Thyroid gland (tissue), 4 donors: ENCODE measurements around the gene PPP4R4. TPM values are rescaled to one million over a fixed set of nuclear protein-coding genes. Genes with fewer than 3 reads are reported as not detected.

Experiments
- DNase-seq, 2 donors: peaks; one replicate each; pipeline ENCODE4 v3.0.0-alpha.2; 2019
- H3K27ac ChIP-seq, 3 donors: fragments of 200-600 bp; sonication (generic); 1 replicate in 2 of 3; 2 replicates in 1 of 3; pipeline ENCODE4 v1.5.1; 2016 to 2019; ENCODE audit warnings: mild to moderate bottlenecking in 1 of 3, moderate library complexity in 1 of 3
- H3K27me3 ChIP-seq: fragments of 200-600 bp; sonication (generic); one replicate; pipeline ENCODE4 v1.5.1; 2019
- H3K36me3 ChIP-seq, 2 donors: fragments of 200-600 bp; sonication (generic); one replicate each; pipeline ENCODE4 v1.5.1; 2016 to 2019
- H3K4me1 ChIP-seq, 2 donors: fragments of 200-600 bp; sonication (generic); one replicate each; pipeline ENCODE4 v1.5.1; 2017 to 2019
- H3K4me3 ChIP-seq, 3 donors: fragments of 200-600 bp; sonication (generic); replicated peaks in 1 of 3; 1 replicate in 2 of 3; 2 replicates in 1 of 3; pipeline ENCODE4 v1.5.1; 2016; ENCODE audit warnings: mild to moderate bottlenecking in 1 of 3
- H3K9me3 ChIP-seq: fragments of 200-600 bp; sonication (generic); one replicate; pipeline ENCODE4 v1.5.1; 2017
- CTCF ChIP-seq, 6 experiments: fragments of 200-600 bp in 3 of 6; fragments of 450-650 bp in 3 of 6; sonication (generic) in 3 of 6; IDR thresholded peaks; one replicate each; pipeline ENCODE4 v1.5.1; 2016 to 2019; ENCODE audit warnings: antibody characterized with exemption in 6 of 6, mild to moderate bottlenecking in 2 of 6, inconsistent platforms in 1 of 6, moderate library complexity in 1 of 6
- POLR2A ChIP-seq, 2 donors: fragments of 450-650 bp; IDR thresholded peaks; one replicate each; pipeline ENCODE4 v1.6.1; 2017; ENCODE audit warnings: antibody characterized with exemption in 2 of 2, mild to moderate bottlenecking in 2 of 2, moderate library complexity in 1 of 2
- WGBS, 2 donors: methylation state at CpG; one replicate each; pipeline ENCODE4 v1.1.5; 2017; 5-methylcytosine and 5-hydroxymethylcytosine counted together
- intact Hi-C: fragments of 100-400 bp; cut with DNase I; formaldehyde crosslinking; loops from one replicate; pipeline ENCODE4 v1.15.1; 2023
- total RNA-seq, 4 donors: library from RNA; depleted of rRNA; stranded (reverse); fragments of >200 nt; gene quantifications; one replicate each; pipeline ENCODE4 v1.2.3, GENCODE V29; 2016

PPP4R4 gene
- total RNA-seq, 4 donors from 2014 or later: 0.45 to 16.2 (median 0.92) TPM

- Histone ChIP-seq H3K9me3 (no peaks in the 10 kb centered on the region), H3K4me1 (no peaks in the 10 kb centered on the region), H3K4me3 (no peak overlapping the region), H3K27ac (no peak overlapping the region), H3K36me3 (no peaks in the 10 kb centered on the region), H3K27me3 (no peaks in the 10 kb centered on the region)
- intact Hi-C loops: no loop called here
- TF ChIP-seq CTCF (IDR thresholded peaks at IDR 0.05): no peak
- no peak for TF ChIP-seq POLR2A (IDR thresholded peaks at IDR 0.05)
- WGBS, 2 donors: 81 to 82% methylated on average over 1 of the region's 1 CpG
- no peak for DNase-seq
These were observed 18.4 kb downstream of the PPP4R4 start for GRCh38 chr14:94192536-94192935.

- intact Hi-C loops: no loop called here
- no peak for DNase-seq
- TF ChIP-seq POLR2A (IDR thresholded peaks at IDR 0.05): no peak
- TF ChIP-seq CTCF (IDR thresholded peaks at IDR 0.05): no peak
- H3K4me1 ChIP-seq: no peaks in the 10 kb centered on the region
- H3K9me3 ChIP-seq: no peaks in the 10 kb centered on the region
- no peak overlapping the region for H3K27ac ChIP-seq
- H3K27me3 ChIP-seq: no peaks in the 10 kb centered on the region
- 53 to 57% methylated on average over 1 of the region's 1 CpG for WGBS, 2 donors
- no peaks in the 10 kb centered on the region for H3K36me3 ChIP-seq
- no peak overlapping the region for H3K4me3 ChIP-seq
These were observed 19.7 kb downstream of the PPP4R4 start for GRCh38 chr14:94193776-94194175.

GRCh38 chr14:94196057-94196456 lies 21.9 kb downstream of the PPP4R4 start:
- Histone ChIP-seq H3K27me3 (no peaks in the 10 kb centered on the region), H3K4me1 (no peaks in the 10 kb centered on the region), H3K9me3 (no peaks in the 10 kb centered on the region), H3K36me3 (no peaks in the 10 kb centered on the region), H3K4me3 (no peak overlapping the region), H3K27ac (no peak overlapping the region)
- intact Hi-C loops: no loop called here
- TF ChIP-seq CTCF (IDR thresholded peaks at IDR 0.05) (no peak), POLR2A (IDR thresholded peaks at IDR 0.05) (no peak)
- WGBS, 2 donors: 92 to 93% methylated on average over 2 of the region's 2 CpGs
- DNase-seq: no peak

- no peak for TF ChIP-seq CTCF (IDR thresholded peaks at IDR 0.05)
- TF ChIP-seq POLR2A (IDR thresholded peaks at IDR 0.05): no peak
- no peaks in the 10 kb centered on the region for H3K36me3 ChIP-seq
- 74 to 76% methylated on average over 2 of the region's 2 CpGs for WGBS, 2 donors
- H3K27ac ChIP-seq: no peak overlapping the region
- no peaks in the 10 kb centered on the region for H3K9me3 ChIP-seq
- no peaks in the 10 kb centered on the region for H3K4me1 ChIP-seq
- intact Hi-C loops: no loop called here
- no peak for DNase-seq
- no peaks in the 10 kb centered on the region for H3K27me3 ChIP-seq
- H3K4me3 ChIP-seq: no peak overlapping the region
These were observed 29.5 kb downstream of the PPP4R4 start for GRCh38 chr14:94203473-94204210.

- Histone ChIP-seq H3K27me3 (no peaks in the 10 kb centered on the region), H3K27ac (no peak overlapping the region), H3K9me3 (no peaks in the 10 kb centered on the region), H3K4me3 (no peak overlapping the region), H3K36me3 (no peaks in the 10 kb centered on the region), H3K4me1 (no peaks in the 10 kb centered on the region)
- intact Hi-C loops: no loop called here
- DNase-seq: no peak
- TF ChIP-seq POLR2A (IDR thresholded peaks at IDR 0.05): no peak
- TF ChIP-seq CTCF (IDR thresholded peaks at IDR 0.05): no peak
- 70 to 75% methylated on average over 1 of the region's 1 CpG for WGBS, 2 donors
These were observed 38.9 kb downstream of the PPP4R4 start for GRCh38 chr14:94213021-94213420.
